Spinal cord (tissue), 10 donors: ENCODE measurements around the gene CHAT. TPM values are rescaled to one million over a fixed set of nuclear protein-coding genes. Genes with fewer than 3 reads are reported as not detected.

Experiments
- DNase-seq, 6 donors: peaks; one replicate each; pipeline versions ENCODE4 v3.0.0 to v3.0.0-alpha.2; 2013 to 2015; ENCODE audit warnings: low spot score in 6 of 6, low read depth in 4 of 6
- H3K27ac ChIP-seq: one replicate; pipeline ENCODE4 v1.5.1; 2013; ENCODE audit warnings: low read depth, low read length, control low read depth
- H3K27me3 ChIP-seq: one replicate; pipeline ENCODE4 v1.6.1; 2013; ENCODE audit warnings: low read length; ENCODE audit not compliant: control insufficient read depth, insufficient read depth
- H3K36me3 ChIP-seq: one replicate; pipeline ENCODE4 v1.6.1; 2013; ENCODE audit warnings: low read length; ENCODE audit not compliant: control insufficient read depth, insufficient read depth
- H3K4me1 ChIP-seq: one replicate; pipeline ENCODE4 v1.6.1; 2013; ENCODE audit warnings: low read length; ENCODE audit not compliant: control insufficient read depth, insufficient read depth
- H3K4me3 ChIP-seq: one replicate; pipeline ENCODE4 v1.5.1; 2013; ENCODE audit warnings: low read depth, low read length, control low read depth
- H3K9me3 ChIP-seq: one replicate; pipeline ENCODE4 v1.6.1; 2013; ENCODE audit warnings: low read length; ENCODE audit not compliant: control insufficient read depth, insufficient read depth
- WGBS: methylation state at CpG from one replicate; pipeline ENCODE4 v1.1.5; 2013; ENCODE audit warnings: missing lambda C conversion rate; ENCODE audit not compliant: insufficient coverage; 5-methylcytosine and 5-hydroxymethylcytosine counted together
- polyA plus RNA-seq, 2 donors: library from polyadenylated mRNA; unstranded; fragments of 120-200 nt; gene quantifications; one replicate each; pipeline ENCODE4 v1.2.1, GENCODE V29; 2013; ENCODE audit not compliant: insufficient read length in 2 of 2
- total RNA-seq, 2 donors: library from RNA; depleted of rRNA in 1 of 2; stranded (reverse); fragments of 120-200 nt in 1 of 2; fragments of >200 nt in 1 of 2; gene quantifications; one replicate each; pipeline versions ENCODE4 v1.2.3 to v1.2.4, GENCODE V29; 2013 to 2014
- donor health status: healthy.

The CHAT gene
- total and polyA plus RNA-seq, 4 donors: 0.61 to 2.9 (median 1.7) TPM

GRCh38 chr10:49656845-49657493 lies 43.1 kb downstream of the CHAT start:
- no peak for DNase-seq
- H3K4me1 ChIP-seq: no peaks in the 10 kb centered on the region
- H3K4me3 ChIP-seq: no peak overlapping the region
- no peaks in the 10 kb centered on the region for H3K9me3 ChIP-seq
- no peak overlapping the region for H3K27ac ChIP-seq
- H3K27me3 ChIP-seq: peaks cover 7% of the 10 kb centered on the region
- H3K36me3 ChIP-seq: no peaks in the 10 kb centered on the region
- WGBS: 86% methylated on average over 5 of the region's 9 CpGs

GRCh38 chr10:49657606-49658005 lies 43.8 kb downstream of the CHAT start:
- Histone ChIP-seq H3K9me3 (no peaks in the 10 kb centered on the region), H3K36me3 (no peaks in the 10 kb centered on the region), H3K27me3 (peaks cover 7% of the 10 kb centered on the region), H3K4me3 (no peak overlapping the region), H3K4me1 (no peaks in the 10 kb centered on the region), H3K27ac (no peak overlapping the region)
- DNase-seq: no peak
- no CpG with 5 or more reads among the region's 1 CpG for WGBS

GRCh38 chr10:49661140-49661856 lies 47.5 kb downstream of the CHAT start:
- H3K36me3 ChIP-seq: no peaks in the 10 kb centered on the region
- peak in 1 of 6 donors; percentile 12 for DNase-seq
- 43% methylated on average over 5 of the region's 8 CpGs for WGBS
- H3K27ac ChIP-seq: no peak overlapping the region
- peaks cover 4% of the 10 kb centered on the region for H3K4me1 ChIP-seq
- H3K27me3 ChIP-seq: peaks cover 7% of the 10 kb centered on the region
- no peak overlapping the region for H3K4me3 ChIP-seq
- no peaks in the 10 kb centered on the region for H3K9me3 ChIP-seq

- no peaks in the 10 kb centered on the region for H3K9me3 ChIP-seq
- no peak overlapping the region for H3K4me3 ChIP-seq
- DNase-seq: no peak
- H3K27ac ChIP-seq: no peak overlapping the region
- WGBS: 94% methylated on average over 13 of the region's 15 CpGs
- no peaks in the 10 kb centered on the region for H3K27me3 ChIP-seq
- H3K4me1 ChIP-seq: peaks cover 4% of the 10 kb centered on the region
- no peaks in the 10 kb centered on the region for H3K36me3 ChIP-seq
Measured at GRCh38 chr10:49662169-49662830, 48.5 kb downstream of the CHAT start.

- Histone ChIP-seq H3K9me3 (no peaks in the 10 kb centered on the region), H3K27ac (no peak overlapping the region), H3K27me3 (no peaks in the 10 kb centered on the region), H3K36me3 (no peaks in the 10 kb centered on the region), H3K4me1 (peaks cover 4% of the 10 kb centered on the region), H3K4me3 (no peak overlapping the region)
- DNase-seq: peak in 1 of 6 donors; percentile 85
- no CpG with 5 or more reads among the region's 6 CpGs for WGBS
Measured at GRCh38 chr10:49663596-49663995, 49.8 kb downstream of the CHAT start.

GRCh38 chr10:49664006-49664841 lies 50.4 kb downstream of the CHAT start:
- 43% methylated on average over 6 of the region's 7 CpGs for WGBS
- Histone ChIP-seq H3K9me3 (no peaks in the 10 kb centered on the region), H3K4me3 (no peak overlapping the region), H3K4me1 (peaks cover 4% of the 10 kb centered on the region), H3K36me3 (no peaks in the 10 kb centered on the region), H3K27me3 (no peaks in the 10 kb centered on the region), H3K27ac (no peak overlapping the region)
- DNase-seq: peak in 1 of 6 donors; percentile 53

GRCh38 chr10:49664842-49665355 lies 51.1 kb downstream of the CHAT start:
- Histone ChIP-seq H3K4me3 (no peak overlapping the region), H3K36me3 (no peaks in the 10 kb centered on the region), H3K27ac (no peak overlapping the region), H3K27me3 (no peaks in the 10 kb centered on the region), H3K9me3 (no peaks in the 10 kb centered on the region), H3K4me1 (peaks cover 4% of the 10 kb centered on the region)
- DNase-seq: no peak
- 65% methylated on average over 4 of the region's 4 CpGs for WGBS

GRCh38 chr10:49666054-49666615 lies 52.3 kb downstream of the CHAT start:
- Histone ChIP-seq H3K4me3 (no peak overlapping the region), H3K4me1 (peaks cover 4% of the 10 kb centered on the region), H3K27me3 (no peaks in the 10 kb centered on the region), H3K27ac (no peak overlapping the region), H3K9me3 (no peaks in the 10 kb centered on the region), H3K36me3 (no peaks in the 10 kb centered on the region)
- 71% methylated on average over 2 of the region's 2 CpGs for WGBS
- DNase-seq: no peak

GRCh38 chr10:49666685-49667084 lies 52.8 kb downstream of the CHAT start:
- H3K4me1 ChIP-seq: peaks cover 4% of the 10 kb centered on the region
- H3K4me3 ChIP-seq: no peak overlapping the region
- WGBS: 87% methylated on average over 5 of the region's 5 CpGs
- no peak overlapping the region for H3K27ac ChIP-seq
- H3K9me3 ChIP-seq: no peaks in the 10 kb centered on the region
- no peaks in the 10 kb centered on the region for H3K27me3 ChIP-seq
- no peak for DNase-seq
- no peaks in the 10 kb centered on the region for H3K36me3 ChIP-seq
